Bronchial epithelial cell (primary cell): ENCODE measurements around the gene STK11IP. TPM values are rescaled to one million over a fixed set of nuclear protein-coding genes. Genes with fewer than 3 reads are reported as not detected.

Source experiments
- DNase-seq: peaks from one replicate; pipeline ENCODE4 v3.0.0-alpha.2; 2010; ENCODE audit warnings: low read depth
- FAIRE-seq: peaks from 2 replicates; lab custom pipeline; 2011; peaks lifted over from hg19 to GRCh38; lab: Jason Lieb, UNC
- H3K27me3 ChIP-seq: 2 replicates; pipeline ENCODE4 v1.5.1; 2011; ENCODE audit warnings: low read length; ENCODE audit not compliant: control insufficient read depth, insufficient read depth
- H3K36me3 ChIP-seq: 2 replicates; pipeline ENCODE4 v1.5.1; 2011; ENCODE audit warnings: low read length; ENCODE audit not compliant: control insufficient read depth, insufficient read depth
- H3K4me3 ChIP-seq: 2 replicates; pipeline ENCODE4 v1.5.1; 2011; ENCODE audit warnings: mild to moderate bottlenecking, low read depth, low read length, control low read depth
- CTCF ChIP-seq: IDR thresholded peaks from 2 replicates; pipeline ENCODE4 v1.5.1; 2011; ENCODE audit warnings: mild to moderate bottlenecking, moderate library complexity, low read length, control low read depth, inconsistent platforms; ENCODE audit not compliant: insufficient read depth, severe bottlenecking
- total RNA-seq: library from RNA; depleted of rRNA; stranded (reverse); fragments of >200 nt; gene quantifications from 2 replicates; pipeline ENCODE4 v1.2.1, GENCODE V29; 2014

STK11IP gene
- total RNA-seq, 1 donor from 2014 or later = 11.3 TPM

DNA sequence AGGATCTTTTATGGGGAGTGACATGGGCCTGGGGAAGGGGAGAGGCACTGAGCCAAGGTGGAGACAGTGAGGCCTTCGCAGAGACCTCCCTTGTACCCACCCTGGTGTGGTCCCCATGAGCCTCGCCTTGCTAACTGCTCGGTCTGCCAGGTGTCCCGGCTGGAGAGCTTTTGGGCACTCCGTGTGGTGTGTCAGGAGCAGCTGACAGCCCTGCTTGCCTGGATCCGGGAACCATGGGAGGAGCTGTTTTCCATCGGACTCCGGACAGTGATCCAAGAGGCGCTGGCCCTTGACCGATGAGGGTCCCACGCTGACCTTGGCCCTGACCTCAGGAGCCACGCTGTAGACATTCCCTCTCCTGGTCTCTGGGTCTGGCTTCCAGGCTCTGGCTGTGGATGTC, 18.2 kb downstream of the STK11IP start:
- Histone ChIP-seq H3K27me3 (no peaks in the 10 kb centered on the region), H3K36me3 (peaks cover 20% of the 10 kb centered on the region), H3K4me3 (no peak overlapping the region)
- FAIRE-seq = no peak
- no peak for TF ChIP-seq CTCF
- no peak for DNase-seq

- no peak for FAIRE-seq
- Histone ChIP-seq H3K27me3 (no peaks in the 10 kb centered on the region), H3K4me3 (no peak overlapping the region), H3K36me3 (peaks cover 20% of the 10 kb centered on the region)
- TF ChIP-seq CTCF = no peak
- no peak for DNase-seq
These were observed 18.9 kb downstream of the STK11IP start for GRCh38 chr2:219616550-219616949.

GRCh38 chr2:219618733-219619122, 21.1 kb downstream of the STK11IP start:
- peaks cover 13% of the 10 kb centered on the region for H3K36me3 ChIP-seq
- no peak for TF ChIP-seq CTCF
- H3K27me3 ChIP-seq = no peaks in the 10 kb centered on the region
- no peak overlapping the region for H3K4me3 ChIP-seq
- DNase-seq (no peak), FAIRE-seq (no peak)

DNA sequence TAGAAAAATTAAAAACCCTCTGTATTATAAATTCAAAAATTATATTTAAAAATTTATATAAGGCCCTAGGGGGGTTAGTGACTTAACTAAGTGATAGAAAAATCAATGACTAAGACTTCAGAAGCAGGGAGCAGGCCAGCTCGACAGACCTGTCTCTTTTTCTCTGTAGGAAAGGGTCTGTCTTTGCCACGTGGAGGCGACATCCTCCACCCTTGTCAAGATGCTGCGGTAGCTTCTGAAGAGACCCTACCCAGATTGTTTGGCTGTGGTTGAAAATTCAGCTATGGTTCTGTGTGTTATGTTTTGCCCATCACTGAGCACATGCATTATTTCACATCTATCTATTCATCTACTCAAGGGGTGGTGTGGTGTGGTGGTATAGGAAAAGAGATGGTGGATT, 21.6 kb downstream of the STK11IP start:
- no peak for TF ChIP-seq CTCF
- Histone ChIP-seq H3K27me3 (no peaks in the 10 kb centered on the region), H3K4me3 (no peak overlapping the region), H3K36me3 (peaks cover 11% of the 10 kb centered on the region)
- no peak for FAIRE-seq
- no peak for DNase-seq

DNA sequence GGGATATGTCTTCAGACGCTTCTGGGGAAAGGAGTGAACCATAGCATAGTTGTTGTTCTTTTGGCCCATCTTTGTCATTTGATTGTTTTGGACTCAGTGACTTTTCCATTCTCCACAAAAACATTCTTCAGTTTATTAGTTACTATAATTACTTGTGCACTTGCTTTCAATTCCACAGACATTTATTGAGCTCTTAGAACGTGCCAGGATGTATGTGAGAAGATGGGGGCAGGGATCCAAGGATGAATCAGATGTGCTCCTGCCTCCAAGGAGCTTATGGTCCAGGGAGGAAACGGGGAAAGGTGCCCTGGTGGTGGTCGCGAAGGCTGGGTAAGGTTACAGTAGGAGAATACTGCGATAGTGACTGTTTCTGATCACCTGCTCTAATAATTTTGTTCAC, 22.9 kb downstream of the STK11IP start:
- H3K4me3 ChIP-seq = no peak overlapping the region
- FAIRE-seq = no peak
- peaks cover 7% of the 10 kb centered on the region for H3K36me3 ChIP-seq
- H3K27me3 ChIP-seq = peaks cover 3% of the 10 kb centered on the region
- no peak for TF ChIP-seq CTCF
- DNase-seq = no peak

DNA sequence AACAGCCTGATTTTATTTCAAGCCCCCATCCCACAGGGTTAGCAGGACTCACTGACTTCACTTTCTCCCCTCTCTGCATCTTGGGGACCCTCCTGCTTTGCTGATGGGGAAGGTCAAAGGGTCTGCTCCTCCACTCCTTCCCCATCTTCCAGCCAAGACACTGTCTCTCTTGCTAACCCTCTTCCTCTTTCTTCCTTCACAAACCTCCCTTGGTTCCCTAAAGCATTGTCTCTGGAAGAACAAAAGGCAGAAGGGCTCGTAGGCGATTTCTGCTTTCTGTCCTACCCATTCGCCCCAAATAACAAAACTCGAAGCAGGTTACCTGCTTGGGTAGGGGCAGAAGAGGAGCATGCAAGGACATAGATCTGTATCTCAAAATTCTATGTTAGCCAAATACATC, 24.3 kb downstream of the STK11IP start:
- Histone ChIP-seq H3K36me3 (no peaks in the 10 kb centered on the region), H3K27me3 (peaks cover 3% of the 10 kb centered on the region), H3K4me3 (no peak overlapping the region)
- FAIRE-seq (no peak), DNase-seq (no peak)
- TF ChIP-seq CTCF = no peak
